Measurements from ENCODE around the gene USO1.

Gene USO1

DNA sequence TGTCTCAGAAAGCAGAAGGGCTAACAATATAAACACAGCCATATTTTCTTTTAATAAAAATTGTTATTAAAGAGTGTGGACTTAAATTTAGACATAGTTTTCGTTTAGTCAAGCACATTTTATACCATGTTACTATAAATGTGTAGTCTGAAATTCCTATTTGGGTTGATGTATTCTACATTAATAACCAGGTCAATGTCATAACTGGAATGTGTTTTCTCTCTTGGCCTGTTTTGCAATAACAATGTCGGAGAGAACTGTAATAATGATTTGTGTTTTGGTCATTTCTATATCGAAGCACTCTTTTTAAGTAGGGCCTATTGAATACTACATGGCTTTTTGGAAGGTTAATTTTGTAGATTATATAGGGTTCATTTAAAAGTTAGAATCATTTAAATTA is 5.5 kb downstream of the USO1 start:
- peak overlapping the region; percentile 39 for H3K4me2 ChIP-seq (ENCODE audit: low read length, poor library complexity, severe bottlenecking)
- no peak overlapping the region for H3K23ac ChIP-seq (ENCODE audit: low read length in 2 of 2)
- H3K9me3 ChIP-seq (ENCODE audit: control insufficient read depth, low read length): no peaks in the 10 kb centered on the region
- H2AFZ ChIP-seq (ENCODE audit: low read depth, low read length): no peak overlapping the region
- no peak for DNase-seq
- H3K36me3 ChIP-seq (ENCODE audit: control insufficient read depth in 1 of 2, insufficient read depth in 2 of 2, low read depth in 1 of 2, low read length in 2 of 2): no peaks in the 10 kb centered on the region
- peak overlapping the region; percentile 26 for H3K27ac ChIP-seq (ENCODE audit: low read length, poor library complexity, severe bottlenecking)
- H2BK15ac ChIP-seq (ENCODE audit: low read depth, poor library complexity, severe bottlenecking): no peak overlapping the region
- no peak overlapping the region for H2BK5ac ChIP-seq (ENCODE audit: low read depth, low read length, poor library complexity, severe bottlenecking)
- H3K14ac ChIP-seq (ENCODE audit: low read length in 2 of 2): no peak overlapping the region
- H3K79me1 ChIP-seq (replicated peaks; ENCODE audit: low read length, poor library complexity, severe bottlenecking): no peaks in the 10 kb centered on the region
- peak overlapping the region in 1 of 2 experiments; percentile 25 for H3K4me3 ChIP-seq (ENCODE audit: insufficient read depth in 1 of 2, low read depth in 1 of 2, low read length in 2 of 2)
- H2BK12ac ChIP-seq (ENCODE audit: low read length in 2 of 2): no peak overlapping the region
- WGBS: 93% methylated on average over 2 of the region's 3 CpGs
- H3K27me3 ChIP-seq (ENCODE audit: control insufficient read depth in 1 of 2, insufficient read depth in 1 of 2, low read length in 2 of 2): no peaks in the 10 kb centered on the region
- H3K4me1 ChIP-seq (ENCODE audit: control insufficient read depth, insufficient read depth, low read depth, low read length): peaks cover 5% of the 10 kb centered on the region
- no peak overlapping the region for H4K8ac ChIP-seq (ENCODE audit: low read length)
- H4K91ac ChIP-seq (ENCODE audit: low read length): no peak overlapping the region
- H3K9ac ChIP-seq (ENCODE audit: low read length): peak overlapping the region; percentile 11
- no peak overlapping the region for H3K4ac ChIP-seq (ENCODE audit: low read depth in 1 of 2, low read length in 2 of 2)
- no peak overlapping the region for H2BK120ac ChIP-seq (ENCODE audit: low read depth, low read length)
- no peak overlapping the region for H3K18ac ChIP-seq (ENCODE audit: low read depth in 1 of 2, low read length in 2 of 2)
- no peak overlapping the region for H2AK5ac ChIP-seq (ENCODE audit: low read length, severe bottlenecking)

DNA sequence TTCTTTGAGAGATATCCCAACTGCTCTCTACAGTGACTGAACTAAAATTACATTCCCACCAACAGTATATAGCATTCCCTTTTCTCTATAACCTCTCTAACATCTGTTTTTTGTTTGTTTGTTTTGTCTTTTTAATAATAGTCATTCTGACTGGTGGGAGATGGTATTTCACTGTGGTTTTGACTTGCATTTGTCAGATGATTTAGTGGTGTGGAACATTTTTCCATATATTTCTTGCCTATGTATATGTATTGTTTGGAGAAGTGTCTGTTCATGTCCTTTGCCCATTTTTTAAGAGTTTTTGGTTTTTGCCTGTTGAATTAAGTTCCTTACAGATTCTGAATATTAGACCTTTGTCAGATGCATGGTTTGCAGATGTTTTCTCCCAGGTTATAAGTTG is 9.0 kb downstream of the USO1 start:
- Histone ChIP-seq H2AK5ac (ENCODE audit: low read length, severe bottlenecking) (no peak overlapping the region), H3K4me3 (ENCODE audit: insufficient read depth in 1 of 2, low read depth in 1 of 2, low read length in 2 of 2) (no peak overlapping the region), H2BK5ac (ENCODE audit: low read depth, low read length, poor library complexity, severe bottlenecking) (no peak overlapping the region), H3K4me2 (ENCODE audit: low read length, poor library complexity, severe bottlenecking) (no peak overlapping the region), H4K8ac (ENCODE audit: low read length) (no peak overlapping the region), H3K4ac (ENCODE audit: low read depth in 1 of 2, low read length in 2 of 2) (no peak overlapping the region), H2BK12ac (ENCODE audit: low read length in 2 of 2) (no peak overlapping the region), H2BK120ac (ENCODE audit: low read depth, low read length) (no peak overlapping the region), H4K91ac (ENCODE audit: low read length) (no peak overlapping the region), H3K9me3 (ENCODE audit: control insufficient read depth, low read length) (no peaks in the 10 kb centered on the region), H3K14ac (ENCODE audit: low read length in 2 of 2) (no peak overlapping the region), H2BK15ac (ENCODE audit: low read depth, poor library complexity, severe bottlenecking) (no peak overlapping the region), H3K9ac (ENCODE audit: low read length) (no peak overlapping the region), H3K4me1 (ENCODE audit: control insufficient read depth, insufficient read depth, low read depth, low read length) (peaks cover 5% of the 10 kb centered on the region), H3K79me1 (replicated peaks; ENCODE audit: low read length, poor library complexity, severe bottlenecking) (peaks cover 2% of the 10 kb centered on the region), H3K27ac (ENCODE audit: low read length, poor library complexity, severe bottlenecking) (no peak overlapping the region), H2AFZ (ENCODE audit: low read depth, low read length) (no peak overlapping the region), H3K23ac (ENCODE audit: low read length in 2 of 2) (no peak overlapping the region), H3K36me3 (ENCODE audit: control insufficient read depth in 1 of 2, insufficient read depth in 2 of 2, low read depth in 1 of 2, low read length in 2 of 2) (peaks cover 0 to 4% of the 10 kb centered on the region in 2 experiments), H3K27me3 (ENCODE audit: control insufficient read depth in 1 of 2, insufficient read depth in 1 of 2, low read length in 2 of 2) (no peaks in the 10 kb centered on the region), H3K18ac (ENCODE audit: low read depth in 1 of 2, low read length in 2 of 2) (no peak overlapping the region)
- DNase-seq: no peak

DNA sequence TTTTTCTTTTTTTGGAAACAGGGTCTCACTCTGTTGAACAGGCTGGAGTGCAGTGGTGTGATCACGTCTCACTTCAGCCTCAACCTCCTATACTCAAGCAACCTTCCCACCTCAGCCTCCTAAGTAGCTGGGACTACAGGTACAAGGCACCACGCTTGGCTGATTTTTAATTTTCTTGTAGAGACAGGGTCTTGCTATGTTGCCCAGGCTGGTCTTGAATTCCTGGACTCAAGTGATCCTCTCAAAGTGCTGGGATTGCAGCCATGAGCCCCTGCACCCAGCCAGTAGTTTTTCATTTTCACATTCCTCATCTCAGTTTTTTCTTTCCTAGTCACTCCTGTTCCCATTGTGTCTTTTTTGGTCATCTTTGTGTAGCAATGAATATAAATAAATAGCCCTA is 11.1 kb downstream of the USO1 start:
- H3K27me3 ChIP-seq (ENCODE audit: control insufficient read depth in 1 of 2, insufficient read depth in 1 of 2, low read length in 2 of 2): no peaks in the 10 kb centered on the region
- H2BK5ac ChIP-seq (ENCODE audit: low read depth, low read length, poor library complexity, severe bottlenecking): no peak overlapping the region
- H3K4me3 ChIP-seq (ENCODE audit: insufficient read depth in 1 of 2, low read depth in 1 of 2, low read length in 2 of 2): no peak overlapping the region
- no peaks in the 10 kb centered on the region for H3K9me3 ChIP-seq (ENCODE audit: control insufficient read depth, low read length)
- 100% methylated on average over 2 of the region's 2 CpGs for WGBS
- H3K27ac ChIP-seq (ENCODE audit: low read length, poor library complexity, severe bottlenecking): no peak overlapping the region
- no peak overlapping the region for H3K14ac ChIP-seq (ENCODE audit: low read length in 2 of 2)
- peaks cover 4% of the 10 kb centered on the region for H3K79me1 ChIP-seq (replicated peaks; ENCODE audit: low read length, poor library complexity, severe bottlenecking)
- H4K91ac ChIP-seq (ENCODE audit: low read length): no peak overlapping the region
- H3K18ac ChIP-seq (ENCODE audit: low read depth in 1 of 2, low read length in 2 of 2): no peak overlapping the region
- H3K23ac ChIP-seq (ENCODE audit: low read length in 2 of 2): no peak overlapping the region
- DNase-seq: no peak
- H3K9ac ChIP-seq (ENCODE audit: low read length): no peak overlapping the region
- H3K4ac ChIP-seq (ENCODE audit: low read depth in 1 of 2, low read length in 2 of 2): no peak overlapping the region
- H3K4me1 ChIP-seq (ENCODE audit: control insufficient read depth, insufficient read depth, low read depth, low read length): peaks cover 1% of the 10 kb centered on the region
- H2AFZ ChIP-seq (ENCODE audit: low read depth, low read length): no peak overlapping the region
- H2AK5ac ChIP-seq (ENCODE audit: low read length, severe bottlenecking): no peak overlapping the region
- H2BK120ac ChIP-seq (ENCODE audit: low read depth, low read length): no peak overlapping the region
- no peak overlapping the region for H2BK15ac ChIP-seq (ENCODE audit: low read depth, poor library complexity, severe bottlenecking)
- H2BK12ac ChIP-seq (ENCODE audit: low read length in 2 of 2): no peak overlapping the region
- H3K36me3 ChIP-seq (ENCODE audit: control insufficient read depth in 1 of 2, insufficient read depth in 2 of 2, low read depth in 1 of 2, low read length in 2 of 2): peaks cover 6 to 8% of the 10 kb centered on the region in 2 experiments
- no peak overlapping the region for H3K4me2 ChIP-seq (ENCODE audit: low read length, poor library complexity, severe bottlenecking)
- H4K8ac ChIP-seq (ENCODE audit: low read length): no peak overlapping the region

DNA sequence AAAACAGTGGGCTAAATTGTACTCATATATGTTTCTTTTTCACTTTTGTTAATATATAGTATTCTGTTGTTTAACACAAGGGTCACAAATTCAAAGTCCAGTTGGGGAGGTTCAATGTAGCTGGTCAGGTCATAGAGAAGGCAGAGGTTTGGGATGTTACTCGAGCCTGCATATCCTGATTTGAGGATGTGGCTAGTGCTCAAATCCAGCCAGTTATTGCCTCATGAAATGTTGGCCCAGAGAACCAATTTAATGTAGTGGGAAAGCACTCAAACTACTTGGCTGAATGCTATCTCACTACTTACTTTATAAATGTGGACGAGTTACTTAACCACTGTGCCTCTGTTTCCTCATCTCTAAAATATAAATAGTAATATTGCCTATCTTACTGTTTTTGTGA is 12.5 kb downstream of the USO1 start:
- Histone ChIP-seq H2AK5ac (ENCODE audit: low read length, severe bottlenecking) (no peak overlapping the region), H2BK15ac (ENCODE audit: low read depth, poor library complexity, severe bottlenecking) (no peak overlapping the region), H2BK12ac (ENCODE audit: low read length in 2 of 2) (no peak overlapping the region), H3K4me1 (ENCODE audit: control insufficient read depth, insufficient read depth, low read depth, low read length) (peaks cover 1% of the 10 kb centered on the region), H3K4ac (ENCODE audit: low read depth in 1 of 2, low read length in 2 of 2) (no peak overlapping the region), H3K9me3 (ENCODE audit: control insufficient read depth, low read length) (no peaks in the 10 kb centered on the region), H3K27me3 (ENCODE audit: control insufficient read depth in 1 of 2, insufficient read depth in 1 of 2, low read length in 2 of 2) (no peaks in the 10 kb centered on the region), H4K8ac (ENCODE audit: low read length) (no peak overlapping the region), H3K14ac (ENCODE audit: low read length in 2 of 2) (no peak overlapping the region), H2AFZ (ENCODE audit: low read depth, low read length) (no peak overlapping the region), H3K23ac (ENCODE audit: low read length in 2 of 2) (no peak overlapping the region), H3K79me1 (replicated peaks; ENCODE audit: low read length, poor library complexity, severe bottlenecking) (peaks cover 5% of the 10 kb centered on the region), H3K27ac (ENCODE audit: low read length, poor library complexity, severe bottlenecking) (no peak overlapping the region), H2BK5ac (ENCODE audit: low read depth, low read length, poor library complexity, severe bottlenecking) (no peak overlapping the region), H3K36me3 (ENCODE audit: control insufficient read depth in 1 of 2, insufficient read depth in 2 of 2, low read depth in 1 of 2, low read length in 2 of 2) (peaks cover 6 to 15% of the 10 kb centered on the region in 2 experiments), H3K18ac (ENCODE audit: low read depth in 1 of 2, low read length in 2 of 2) (no peak overlapping the region), H3K4me2 (ENCODE audit: low read length, poor library complexity, severe bottlenecking) (no peak overlapping the region), H2BK120ac (ENCODE audit: low read depth, low read length) (no peak overlapping the region), H3K4me3 (ENCODE audit: insufficient read depth in 1 of 2, low read depth in 1 of 2, low read length in 2 of 2) (no peak overlapping the region), H4K91ac (ENCODE audit: low read length) (no peak overlapping the region), H3K9ac (ENCODE audit: low read length) (no peak overlapping the region)
- WGBS: 100% methylated on average over 1 of the region's 2 CpGs
- DNase-seq: no peak
